ENCODE results near the gene GLDC.

GRCh38 chr9:6634444-6634843 is 11.1 kb downstream of the GLDC start:
- no peak for TF ChIP-seq ZNF274 (IDR thresholded peaks at IDR 0.05; ENCODE audit: low read depth, low read length)
- TF ChIP-seq YY1 (IDR thresholded peaks at IDR 0.05; ENCODE audit: insufficient read depth, insufficient read length): no peak

Measured in NT2/D1 (cell line).